IgD-negative memory B cell (primary cell): ENCODE measurements around the gene BATF. TPM values are rescaled to one million over a fixed set of nuclear protein-coding genes. Genes with fewer than 3 reads are reported as not detected.
A peak's percentile ranks its signal among the peaks of the same experiment; 100 is the strongest.

Experiments
- H3K27ac Mint-ChIP-seq, 3 donors: one replicate each; pipeline ENCODE4 v1.8.0; 2020 to 2022; ENCODE audit warnings: mild to moderate bottlenecking in 3 of 3, mixed read lengths in 3 of 3, moderate library complexity in 1 of 3
- H3K27me3 Mint-ChIP-seq: one replicate; pipeline ENCODE4 v1.8.0; 2021; ENCODE audit warnings: mixed read lengths
- H3K36me3 Mint-ChIP-seq: one replicate; pipeline ENCODE4 v1.8.0; 2020; ENCODE audit warnings: mild to moderate bottlenecking, mixed read lengths
- H3K4me1 Mint-ChIP-seq, 3 donors: one replicate each; pipeline ENCODE4 v1.8.0; 2020 to 2022; ENCODE audit warnings: mixed read lengths in 3 of 3, mild to moderate bottlenecking in 1 of 3
- H3K4me3 Mint-ChIP-seq, 4 donors: one replicate each; pipeline ENCODE4 v1.8.0; 2020 to 2022; ENCODE audit warnings: mild to moderate bottlenecking in 4 of 4, mixed read lengths in 4 of 4, moderate library complexity in 3 of 4
- H3K9me3 Mint-ChIP-seq, 3 donors: one replicate each; pipeline ENCODE4 v1.8.0; 2020 to 2021; ENCODE audit warnings: mixed read lengths in 3 of 3, mild to moderate bottlenecking in 1 of 3
- polyA plus RNA-seq: library from polyadenylated mRNA; unstranded; fragments of 300-500 nt; fragmentation: Illumina TruSeq; gene quantifications from one replicate; pipeline ENCODE4 v1.2.3, GENCODE V29; 2021

Gene BATF
- polyA plus RNA-seq, 1 donor from 2014 or later, result 21.9 TPM

GRCh38 chr14:75572104-75572503 lies 49.8 kb downstream of the BATF start:
- Mint-ChIP-seq H3K36me3 (peaks cover 2% of the 10 kb centered on the region), H3K9me3 (no peaks in the 10 kb centered on the region), H3K4me1 (no peaks in the 10 kb centered on the region), H3K4me3 (peak overlapping the region in 1 of 4 donors; percentile 44), H3K27ac (no peak overlapping the region), H3K27me3 (no peaks in the 10 kb centered on the region)

DNA sequence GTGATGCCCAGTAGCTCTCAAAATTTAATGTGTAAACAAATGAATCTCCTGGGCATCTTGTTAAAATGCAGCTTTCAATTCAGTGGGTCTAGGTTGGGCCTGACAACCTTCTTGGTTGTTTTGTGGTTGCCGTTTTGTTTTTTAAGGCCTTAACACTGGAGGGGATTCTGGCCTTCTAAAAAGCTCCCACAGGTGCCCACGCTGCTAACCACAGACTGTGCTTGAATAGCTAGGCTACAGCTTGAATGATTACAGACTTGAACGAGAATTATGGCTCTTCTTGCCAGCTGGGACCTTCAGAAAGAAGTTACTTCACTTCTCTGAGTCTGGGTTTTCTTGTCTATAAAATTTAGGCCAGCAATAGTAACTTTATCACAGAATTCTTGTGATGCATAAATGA lies 54.8 kb downstream of the BATF start:
- Mint-ChIP-seq H3K9me3 (no peaks in the 10 kb centered on the region), H3K4me3 (peak overlapping the region in 3 of 4 donors; percentile 86 to 100 (median 97)), H3K27ac (no peak overlapping the region), H3K36me3 (no peaks in the 10 kb centered on the region), H3K27me3 (peaks cover 9% of the 10 kb centered on the region), H3K4me1 (peaks cover 6 to 9% (median 9%) of the 10 kb centered on the region in 3 donors)

- Mint-ChIP-seq H3K4me3 (peak overlapping the region; percentile 86 to 100 (median 94)), H3K9me3 (no peaks in the 10 kb centered on the region), H3K36me3 (no peaks in the 10 kb centered on the region), H3K4me1 (peaks cover 6 to 9% (median 9%) of the 10 kb centered on the region in 3 donors), H3K27me3 (peaks cover 9% of the 10 kb centered on the region), H3K27ac (peak overlapping the region; percentile 5 to 86 (median 42))
Measured at GRCh38 chr14:75577729-75578101, 55.4 kb downstream of the BATF start.

- peaks cover 6 to 9% (median 9%) of the 10 kb centered on the region in 3 donors for H3K4me1 Mint-ChIP-seq
- peaks cover 9% of the 10 kb centered on the region for H3K27me3 Mint-ChIP-seq
- H3K27ac Mint-ChIP-seq, result peak within 1 kb of the TSS; percentile 5 to 86 (median 42)
- H3K9me3 Mint-ChIP-seq, result no peaks in the 10 kb centered on the region
- peak within 1 kb of the TSS; percentile 86 to 100 (median 94) for H3K4me3 Mint-ChIP-seq
- H3K36me3 Mint-ChIP-seq, result no peaks in the 10 kb centered on the region
Measured at GRCh38 chr14:75578102-75578785, 56.0 kb downstream of the BATF start, which contains the start of gene FLVCR2. FLVCR2 (plus strand) TSS chr14:75578620; CDS start chr14:75578973, 353 bp downstream.

DNA sequence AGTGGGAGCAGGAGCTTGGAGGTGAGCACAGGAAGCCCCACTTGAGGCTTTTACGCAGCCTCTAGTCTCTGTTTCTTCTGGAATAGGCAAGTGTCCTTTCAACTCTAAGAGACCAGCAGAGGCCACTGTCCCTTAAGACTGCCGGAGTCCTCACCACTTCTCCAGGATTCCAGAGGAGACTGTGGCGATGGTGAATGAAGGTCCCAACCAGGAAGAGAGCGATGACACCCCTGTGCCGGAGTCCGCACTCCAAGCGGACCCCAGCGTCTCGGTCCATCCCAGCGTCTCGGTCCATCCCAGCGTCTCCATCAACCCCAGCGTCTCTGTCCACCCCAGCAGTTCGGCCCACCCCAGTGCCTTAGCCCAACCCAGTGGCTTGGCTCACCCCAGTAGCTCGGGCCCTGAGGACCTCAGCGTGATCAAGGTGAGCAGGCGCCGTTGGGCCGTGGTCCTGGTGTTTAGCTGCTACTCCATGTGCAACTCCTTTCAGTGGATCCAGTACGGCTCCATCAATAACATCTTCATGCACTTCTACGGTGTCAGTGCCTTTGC lies 56.6 kb downstream of the BATF start:
- Mint-ChIP-seq H3K9me3 (no peaks in the 10 kb centered on the region), H3K4me3 (peak overlapping the region; percentile 86 to 100 (median 94)), H3K36me3 (no peaks in the 10 kb centered on the region), H3K4me1 (peaks cover 6 to 9% (median 9%) of the 10 kb centered on the region in 3 donors), H3K27me3 (peaks cover 9% of the 10 kb centered on the region), H3K27ac (no peak overlapping the region)

DNA sequence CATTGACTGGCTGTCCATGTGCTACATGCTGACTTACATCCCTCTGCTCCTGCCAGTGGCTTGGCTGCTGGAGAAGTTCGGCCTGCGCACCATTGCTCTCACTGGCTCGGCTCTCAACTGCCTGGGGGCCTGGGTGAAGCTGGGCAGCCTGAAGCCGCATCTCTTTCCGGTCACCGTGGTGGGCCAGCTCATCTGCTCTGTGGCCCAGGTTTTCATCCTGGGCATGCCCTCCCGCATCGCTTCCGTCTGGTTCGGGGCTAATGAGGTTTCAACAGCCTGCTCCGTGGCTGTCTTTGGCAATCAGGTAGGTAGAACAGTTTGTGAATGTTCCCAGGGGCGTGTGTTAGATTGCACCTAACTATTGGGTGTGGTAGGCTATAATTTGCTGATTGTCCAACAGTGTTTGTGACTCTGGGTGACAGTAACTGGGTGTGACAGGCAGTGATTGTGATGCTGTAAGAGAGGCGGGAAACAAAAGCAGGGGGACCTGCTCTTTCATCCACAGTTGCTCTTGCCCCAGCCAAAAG lies 57.1 kb downstream of the BATF start:
- peak overlapping the region; percentile 37 to 84 (median 70) for H3K4me3 Mint-ChIP-seq
- peak overlapping the region in 1 of 3 donors; percentile 2 for H3K27ac Mint-ChIP-seq
- peaks cover 9% of the 10 kb centered on the region for H3K27me3 Mint-ChIP-seq
- H3K9me3 Mint-ChIP-seq, result no peaks in the 10 kb centered on the region
- H3K36me3 Mint-ChIP-seq, result no peaks in the 10 kb centered on the region
- peaks cover 6 to 9% (median 9%) of the 10 kb centered on the region in 3 donors for H3K4me1 Mint-ChIP-seq

- peaks cover 9% of the 10 kb centered on the region for H3K27me3 Mint-ChIP-seq
- peaks cover 6 to 9% (median 9%) of the 10 kb centered on the region in 3 donors for H3K4me1 Mint-ChIP-seq
- no peaks in the 10 kb centered on the region for H3K36me3 Mint-ChIP-seq
- H3K9me3 Mint-ChIP-seq, result no peaks in the 10 kb centered on the region
- no peak overlapping the region for H3K27ac Mint-ChIP-seq
- peak overlapping the region in 3 of 4 donors; percentile 18 to 84 (median 37) for H3K4me3 Mint-ChIP-seq
Measured at GRCh38 chr14:75579882-75580281, 57.6 kb downstream of the BATF start.

DNA sequence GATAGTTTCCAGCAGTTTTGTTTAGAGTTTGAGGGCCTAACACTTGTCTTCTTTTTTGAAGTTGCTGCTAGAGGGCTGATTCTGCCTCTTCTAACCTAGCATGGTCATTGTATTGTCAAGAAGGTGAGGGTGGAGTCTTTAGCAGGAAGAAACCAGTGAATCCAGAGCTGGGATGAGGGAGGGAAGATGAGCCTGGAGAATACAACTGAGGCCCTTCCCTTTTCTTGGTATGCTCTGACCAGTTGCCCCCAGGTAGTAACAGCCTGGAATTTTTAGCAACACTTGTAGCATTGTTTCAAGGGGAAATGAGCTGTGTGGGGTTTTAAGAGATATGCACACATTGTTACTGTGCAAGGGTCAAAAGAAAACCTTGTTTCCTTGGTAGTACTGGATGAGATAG lies 65.1 kb downstream of the BATF start:
- no peaks in the 10 kb centered on the region for H3K9me3 Mint-ChIP-seq
- H3K27me3 Mint-ChIP-seq, result no peaks in the 10 kb centered on the region
- peaks cover 1% of the 10 kb centered on the region for H3K36me3 Mint-ChIP-seq
- H3K4me1 Mint-ChIP-seq, result peaks cover 0 to 2% (median 2%) of the 10 kb centered on the region in 3 donors
- H3K27ac Mint-ChIP-seq, result no peak overlapping the region
- no peak overlapping the region for H3K4me3 Mint-ChIP-seq

DNA sequence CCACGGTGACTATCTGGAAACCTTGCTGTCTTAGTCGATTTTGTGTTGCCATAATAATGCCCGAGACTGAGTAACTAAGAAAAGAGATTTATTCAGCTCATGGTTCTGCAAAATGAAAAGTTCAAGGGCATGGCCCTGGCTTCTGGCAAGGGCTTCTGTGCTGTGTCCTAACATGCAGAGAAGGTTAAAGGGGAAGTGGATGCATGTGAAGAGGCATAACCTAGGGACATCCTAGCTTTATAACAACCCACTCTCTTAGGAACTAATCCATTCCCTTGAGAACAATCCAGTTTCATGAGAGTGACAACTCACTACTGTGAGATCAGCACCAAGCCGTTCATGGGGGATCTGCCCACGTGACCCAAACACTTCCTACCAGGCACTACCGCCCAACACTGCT lies 67.7 kb downstream of the BATF start:
- H3K27ac Mint-ChIP-seq, result no peak overlapping the region
- H3K4me1 Mint-ChIP-seq, result peaks cover 2 to 4% (median 2%) of the 10 kb centered on the region in 3 donors
- H3K4me3 Mint-ChIP-seq, result no peak overlapping the region
- peaks cover 5% of the 10 kb centered on the region for H3K36me3 Mint-ChIP-seq
- no peaks in the 10 kb centered on the region for H3K27me3 Mint-ChIP-seq
- no peaks in the 10 kb centered on the region for H3K9me3 Mint-ChIP-seq

DNA sequence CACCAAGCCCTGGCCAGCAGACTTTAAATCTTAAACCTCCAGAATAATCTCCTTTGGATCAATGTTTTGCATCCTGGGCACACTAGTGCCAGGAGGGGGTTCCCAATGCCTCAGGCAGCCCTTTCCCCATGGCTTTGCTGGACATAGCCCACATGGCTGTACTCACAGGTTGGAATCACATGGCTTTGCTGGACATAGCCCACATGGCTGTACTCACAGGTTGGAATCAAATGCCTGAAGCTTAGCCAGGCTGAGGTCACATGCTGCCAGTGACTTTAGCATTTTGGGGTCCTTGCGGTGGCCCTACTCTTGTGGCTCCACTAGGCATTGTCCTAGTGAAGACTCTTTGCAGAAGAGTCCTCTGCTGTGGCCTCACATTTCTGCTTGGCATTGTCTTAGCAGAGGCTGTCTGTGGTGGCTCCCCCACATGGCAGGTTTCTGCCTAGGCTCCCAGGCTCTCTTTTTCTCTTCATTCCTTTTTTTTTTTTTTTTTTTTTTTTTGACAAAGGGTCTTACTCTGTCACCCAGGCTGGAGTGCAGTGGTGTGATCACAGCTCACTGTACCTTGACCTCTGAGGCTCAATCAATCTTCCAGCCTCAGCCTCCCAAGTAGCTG lies 69.2 kb downstream of the BATF start:
- no peaks in the 10 kb centered on the region for H3K9me3 Mint-ChIP-seq
- H3K27me3 Mint-ChIP-seq, result no peaks in the 10 kb centered on the region
- no peak overlapping the region for H3K4me3 Mint-ChIP-seq
- peaks cover 2 to 4% (median 2%) of the 10 kb centered on the region in 3 donors for H3K4me1 Mint-ChIP-seq
- H3K27ac Mint-ChIP-seq, result no peak overlapping the region
- peaks cover 7% of the 10 kb centered on the region for H3K36me3 Mint-ChIP-seq

GRCh38 chr14:75591987-75592575 lies 69.8 kb downstream of the BATF start:
- Mint-ChIP-seq H3K36me3 (peaks cover 7% of the 10 kb centered on the region), H3K4me3 (no peak overlapping the region), H3K4me1 (peaks cover 2 to 4% (median 2%) of the 10 kb centered on the region in 3 donors), H3K27me3 (no peaks in the 10 kb centered on the region), H3K9me3 (no peaks in the 10 kb centered on the region), H3K27ac (no peak overlapping the region)

DNA sequence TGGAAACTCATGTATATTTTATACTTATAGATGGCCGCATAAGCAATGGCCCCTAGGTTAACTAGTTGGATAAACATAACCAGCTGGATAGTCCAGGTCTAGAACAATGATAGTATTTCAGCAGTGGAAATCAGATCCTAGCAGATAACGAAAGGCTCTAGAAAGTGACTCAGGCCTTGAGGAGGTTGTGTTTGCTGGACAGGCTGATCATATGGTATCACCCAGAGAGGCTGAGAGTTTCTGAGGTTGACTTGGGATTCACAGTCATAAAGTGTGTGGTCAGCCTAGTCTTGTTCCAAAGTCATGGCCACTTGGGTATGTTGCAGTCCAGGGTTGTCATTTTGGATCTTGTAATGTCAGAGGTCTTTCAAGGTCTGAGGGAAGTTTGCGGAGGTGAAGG lies 73.0 kb downstream of the BATF start:
- Mint-ChIP-seq H3K36me3 (peaks cover 10% of the 10 kb centered on the region), H3K4me1 (peaks cover 0 to 4% (median 3%) of the 10 kb centered on the region in 3 donors), H3K9me3 (peaks cover 0 to 2% (median 0%) of the 10 kb centered on the region in 3 donors), H3K4me3 (no peak overlapping the region), H3K27me3 (peaks cover 3% of the 10 kb centered on the region), H3K27ac (no peak overlapping the region)
